HEK293 (cell line): ENCODE results near the gene FDX2.

Source experiments
- AEBP2 ChIP-seq: fragments of 450-650 bp; formaldehyde crosslinking; IDR thresholded peaks from 2 replicates; pipeline ENCODE4 v1.5.1; 2016; ENCODE audit warnings: missing biosample characterization, missing genetic modification characterization, borderline replicate concordance
- EGR2 ChIP-seq: fragments of 450-650 bp; formaldehyde crosslinking; IDR thresholded peaks from 2 replicates; pipeline ENCODE4 v1.5.1; 2016; ENCODE audit warnings: low read depth, missing biosample characterization, missing genetic modification characterization
- GLIS2 ChIP-seq: fragments of 450-650 bp; formaldehyde crosslinking; IDR thresholded peaks from 2 replicates; pipeline ENCODE4 v1.5.1; 2016; ENCODE audit warnings: missing biosample characterization, missing genetic modification characterization
- KLF10 ChIP-seq: fragments of 450-650 bp; IDR thresholded peaks from 2 replicates; pipeline ENCODE4 v1.5.1; 2018; ENCODE audit warnings: missing biosample characterization, mild to moderate bottlenecking, missing genetic modification characterization
- KLF17 ChIP-seq: fragments of 450-650 bp; formaldehyde crosslinking; IDR thresholded peaks from 2 replicates; pipeline ENCODE4 v1.5.1; 2016; ENCODE audit warnings: missing biosample characterization, missing genetic modification characterization
- PATZ1 ChIP-seq: fragments of 450-650 bp; formaldehyde crosslinking; IDR thresholded peaks from 2 replicates; pipeline ENCODE4 v1.5.1; 2016; ENCODE audit warnings: missing biosample characterization, missing genetic modification characterization
- SALL2 ChIP-seq: fragments of 450-650 bp; formaldehyde crosslinking; IDR thresholded peaks from 2 replicates; pipeline ENCODE4 v1.5.0; 2017; ENCODE audit warnings: missing biosample characterization, mild to moderate bottlenecking, missing genetic modification characterization, borderline replicate concordance
- SCRT1 ChIP-seq: fragments of 450-650 bp; formaldehyde crosslinking; IDR thresholded peaks from 2 replicates; pipeline ENCODE4 v1.5.1; 2016; ENCODE audit warnings: missing biosample characterization, missing genetic modification characterization, borderline replicate concordance
- TSHZ1 ChIP-seq: fragments of 450-650 bp; formaldehyde crosslinking; IDR thresholded peaks from 2 replicates; pipeline ENCODE4 v1.5.1; 2016; ENCODE audit warnings: missing biosample characterization, missing genetic modification characterization, borderline replicate concordance
- ZBTB20 ChIP-seq: fragments of 450-650 bp; formaldehyde crosslinking; IDR thresholded peaks from 2 replicates; pipeline ENCODE4 v1.5.1; 2016; ENCODE audit warnings: missing biosample characterization, missing genetic modification characterization
- ZNF148 ChIP-seq: fragments of 450-650 bp; formaldehyde crosslinking; IDR thresholded peaks from 2 replicates; pipeline ENCODE4 v1.5.0; 2017; ENCODE audit warnings: missing biosample characterization, missing genetic modification characterization, borderline replicate concordance
- ZNF302 ChIP-seq: fragments of 450-650 bp; formaldehyde crosslinking; IDR thresholded peaks from 2 replicates; pipeline ENCODE4 v1.5.1; 2016; ENCODE audit warnings: missing biosample characterization, missing genetic modification characterization, low read depth
- ZNF391 ChIP-seq: fragments of 450-650 bp; formaldehyde crosslinking; IDR thresholded peaks from 2 replicates; pipeline ENCODE4 v1.5.1; 2016; ENCODE audit warnings: low read depth, missing biosample characterization, missing genetic modification characterization, borderline replicate concordance
- ZNF398 ChIP-seq: fragments of 450-650 bp; formaldehyde crosslinking; IDR thresholded peaks from 2 replicates; pipeline ENCODE4 v1.5.1; 2017; ENCODE audit warnings: missing biosample characterization, missing genetic modification characterization
- ZNF549 ChIP-seq: fragments of 450-650 bp; IDR thresholded peaks from 2 replicates; pipeline ENCODE4 v1.5.1; 2018; ENCODE audit warnings: missing biosample characterization, missing genetic modification characterization, mild to moderate bottlenecking, inconsistent platforms, moderate library complexity
- ZNF777 ChIP-seq: fragments of 450-650 bp; formaldehyde crosslinking; IDR thresholded peaks from 2 replicates; pipeline ENCODE4 v1.5.1; 2017; ENCODE audit warnings: missing biosample characterization, missing genetic modification characterization, borderline replicate concordance
- ZSCAN18 ChIP-seq: fragments of 450-650 bp; formaldehyde crosslinking; IDR thresholded peaks from 2 replicates; pipeline ENCODE4 v1.5.1; 2016; ENCODE audit warnings: missing biosample characterization, missing genetic modification characterization
- ZSCAN30 ChIP-seq: fragments of 450-650 bp; IDR thresholded peaks from 2 replicates; pipeline ENCODE4 v1.5.1; 2018; ENCODE audit warnings: missing biosample characterization, mild to moderate bottlenecking, missing genetic modification characterization, moderate library complexity

Gene FDX2

GRCh38 chr19:10291554-10292205, 24.1 kb downstream of the FDX2 start (continued):
- TF ChIP-seq TSHZ1 (tag by site-specific recombination) = no peak
- no peak for TF ChIP-seq ZNF148 (tag by site-specific recombination)
- TF ChIP-seq PATZ1 (tag by site-specific recombination) = no peak
- no peak for TF ChIP-seq ZSCAN18
- TF ChIP-seq GLIS2 (tag by site-specific recombination) = peak; percentile 21; the same call in 1 of the 2 replicates
- no peak for TF ChIP-seq KLF17
- no peak for TF ChIP-seq ZNF398 (tag by site-specific recombination)
- TF ChIP-seq ZNF777 = no peak
- TF ChIP-seq SALL2 (tag by site-specific recombination) = no peak
- no peak for TF ChIP-seq ZNF302 (tag by site-specific recombination)
- TF ChIP-seq AEBP2 (tag by site-specific recombination) = no peak
- TF ChIP-seq KLF10 (tag by site-specific recombination) = no peak
- TF ChIP-seq SCRT1 (tag by site-specific recombination) = no peak
- 0 out of 2 replicates have a peak, but pooled peaks have one; percentile 35 for TF ChIP-seq ZNF391 (tag by site-specific recombination)
- TF ChIP-seq ZSCAN30 (tag by site-specific recombination) = no peak
- no peak for TF ChIP-seq EGR2 (tag by site-specific recombination)
- TF ChIP-seq ZBTB20 = peak; percentile 82
- no peak for TF ChIP-seq ZNF549 (tag by site-specific recombination)
